H9 (cell line): Measurements from ENCODE around the gene USP38. TPM values are rescaled to one million over a fixed set of nuclear protein-coding genes. Genes with fewer than 3 reads are reported as not detected.

Experiments used
- DNase-seq: peaks from one replicate; pipeline ENCODE4 v3.0.0-alpha.2; 2017
- H2AFZ ChIP-seq: one replicate; pipeline ENCODE4 v1.6.1; 2013; ENCODE audit warnings: mild to moderate bottlenecking, low read length, control low read depth, moderate library complexity
- H2AK5ac ChIP-seq: 2 replicates; pipeline ENCODE4 v1.6.1; 2013; ENCODE audit warnings: low read length, control low read depth, mixed read lengths; ENCODE audit not compliant: insufficient read length
- H2BK120ac ChIP-seq: one replicate; pipeline ENCODE4 v1.6.1; 2013; ENCODE audit warnings: low read depth, mild to moderate bottlenecking, low read length, control low read depth, inconsistent platforms; ENCODE audit not compliant: poor library complexity, severe bottlenecking
- H2BK12ac ChIP-seq: 2 replicates; pipeline ENCODE4 v1.6.1; 2013; ENCODE audit warnings: low read length, control low read depth, mixed read lengths, low read depth; ENCODE audit not compliant: insufficient read length
- H2BK15ac ChIP-seq: 2 replicates; pipeline ENCODE4 v1.6.1; 2013; ENCODE audit warnings: low read depth, low read length, control low read depth
- H2BK20ac ChIP-seq: one replicate; pipeline ENCODE4 v1.6.1; 2013; ENCODE audit warnings: low read depth, mild to moderate bottlenecking, low read length, control low read depth, inconsistent platforms; ENCODE audit not compliant: poor library complexity, severe bottlenecking
- H2BK5ac ChIP-seq: 2 replicates; pipeline ENCODE4 v1.6.1; 2013; ENCODE audit warnings: low read length, control low read depth, mixed read lengths; ENCODE audit not compliant: insufficient read length
- H3K14ac ChIP-seq: 2 replicates; pipeline ENCODE4 v1.6.1; 2013; ENCODE audit warnings: low read length, control low read depth; ENCODE audit not compliant: insufficient read depth
- H3K18ac ChIP-seq: 2 replicates; pipeline ENCODE4 v1.6.1; 2013; ENCODE audit warnings: low read depth, mild to moderate bottlenecking, mixed read lengths, low read length, control low read depth; ENCODE audit not compliant: insufficient read length
- H3K23ac ChIP-seq: 2 replicates; pipeline ENCODE4 v1.6.1; 2013; ENCODE audit warnings: low read length, control low read depth, mixed read lengths, low read depth; ENCODE audit not compliant: insufficient read length
- H3K23me2 ChIP-seq: 2 replicates; pipeline ENCODE4 v1.6.1; 2013; ENCODE audit warnings: low read depth, mild to moderate bottlenecking, mixed read lengths, low read length, control low read depth; ENCODE audit not compliant: insufficient read length, poor library complexity, severe bottlenecking
- H3K27ac ChIP-seq: 2 replicates; pipeline ENCODE4 v1.5.1; 2013; ENCODE audit warnings: low read length, control low read depth, mixed read lengths, low read depth; ENCODE audit not compliant: insufficient read length
- H3K27me3 ChIP-seq: 2 replicates; pipeline ENCODE4 v1.6.1; 2013; ENCODE audit warnings: low read length, control low read depth, inconsistent platforms; ENCODE audit not compliant: insufficient read depth
- H3K4ac ChIP-seq: 2 replicates; pipeline ENCODE4 v1.6.1; 2013; ENCODE audit warnings: low read depth, mild to moderate bottlenecking, control low read depth, inconsistent platforms, low read length, moderate library complexity
- H3K4me1 ChIP-seq: 2 replicates; pipeline ENCODE4 v1.6.1; 2013; ENCODE audit warnings: low read length, control low read depth, inconsistent platforms; ENCODE audit not compliant: insufficient read depth
- H3K4me2 ChIP-seq: 2 replicates; pipeline ENCODE4 v1.6.1; 2013; ENCODE audit warnings: low read length, control low read depth, mixed read lengths; ENCODE audit not compliant: insufficient read length, insufficient read depth
- H3K56ac ChIP-seq: 2 replicates; pipeline ENCODE4 v1.6.1; 2013; ENCODE audit warnings: low read depth, mild to moderate bottlenecking, mixed read lengths, low read length, control low read depth; ENCODE audit not compliant: insufficient read length
- H3K79me1 ChIP-seq: 2 replicates; pipeline ENCODE4 v1.6.1; 2013; ENCODE audit warnings: low read depth, mild to moderate bottlenecking, moderate library complexity, low read length, control low read depth, inconsistent platforms; ENCODE audit not compliant: insufficient read depth, poor library complexity, severe bottlenecking
- H3K79me2 ChIP-seq: 2 replicates; pipeline ENCODE4 v1.6.1; 2013; ENCODE audit warnings: low read length, control low read depth, inconsistent platforms; ENCODE audit not compliant: insufficient read depth
- H3K9ac ChIP-seq: 2 replicates; pipeline ENCODE4 v1.6.1; 2013; ENCODE audit warnings: low read length, control low read depth, mixed read lengths; ENCODE audit not compliant: insufficient read length; ENCODE audit errors: extremely low read depth
- H3K9me3 ChIP-seq: one replicate; pipeline ENCODE4 v1.6.1; 2013; ENCODE audit warnings: low read depth, low read length, inconsistent platforms; ENCODE audit not compliant: control insufficient read depth
- H3T11ph ChIP-seq: one replicate; pipeline ENCODE4 v1.6.1; 2013; ENCODE audit warnings: mild to moderate bottlenecking, low read length, control low read depth, inconsistent platforms
- H4K20me1 ChIP-seq: one replicate; pipeline ENCODE4 v1.6.1; 2013; ENCODE audit not compliant: control insufficient read depth, insufficient read length, insufficient read depth
- H4K5ac ChIP-seq: 2 replicates; pipeline ENCODE4 v1.6.1; 2013; ENCODE audit warnings: low read depth, mild to moderate bottlenecking, mixed read lengths, low read length, control low read depth; ENCODE audit not compliant: insufficient read length
- H4K8ac ChIP-seq: replicated peaks from 2 replicates; pipeline ENCODE4 v1.6.1; 2013; ENCODE audit warnings: low read length, control low read depth, mixed read lengths, low read depth; ENCODE audit not compliant: insufficient read length
- H4K91ac ChIP-seq: 2 replicates; pipeline ENCODE4 v1.6.1; 2013; ENCODE audit warnings: low read depth, mild to moderate bottlenecking, moderate library complexity, mixed read lengths, low read length, control low read depth; ENCODE audit not compliant: insufficient read length
- H3K27ac Mint-ChIP-seq, 3 experiments: 2 replicates in 2 of 3; 3 replicates in 1 of 3; pipeline ENCODE4 v1.8.0; 2020 to 2021; ENCODE audit warnings: mixed read lengths in 3 of 3, mild to moderate bottlenecking in 1 of 3, moderate library complexity in 1 of 3
- H3K27me3 Mint-ChIP-seq: 2 replicates; pipeline ENCODE4 v1.8.0; 2021; ENCODE audit warnings: low read depth, mild to moderate bottlenecking, moderate library complexity, mixed read lengths
- H3K36me3 Mint-ChIP-seq, 3 experiments: 2 replicates in 2 of 3; 3 replicates in 1 of 3; pipeline ENCODE4 v1.8.0; 2020 to 2021; ENCODE audit warnings: low read depth in 3 of 3, mixed read lengths in 3 of 3; ENCODE audit not compliant: insufficient read depth in 1 of 3
- H3K4me1 Mint-ChIP-seq, 2 experiments: 2 replicates each; pipeline ENCODE4 v1.8.0; 2020; ENCODE audit warnings: mixed read lengths in 2 of 2
- H3K4me3 Mint-ChIP-seq, 2 experiments: 2 replicates in 1 of 2; 3 replicates in 1 of 2; pipeline ENCODE4 v1.8.0; 2020 to 2021; ENCODE audit warnings: mild to moderate bottlenecking in 2 of 2, mixed read lengths in 2 of 2, moderate library complexity in 1 of 2
- H3K9me3 Mint-ChIP-seq, 2 experiments: 2 replicates in 1 of 2; 3 replicates in 1 of 2; pipeline ENCODE4 v1.8.0; 2020; ENCODE audit warnings: mild to moderate bottlenecking in 2 of 2, mixed read lengths in 2 of 2, moderate library complexity in 1 of 2
- WGBS: extraction: QIAGEN DNeasy Blood & Tissue Kit; methylation state at CpG from one replicate; pipeline ENCODE4 v1.1.7; 2013; ENCODE audit warnings: missing lambda C conversion rate, low lambda C conversion rate, mixed read lengths; ENCODE audit not compliant: insufficient read length; ENCODE audit errors: extremely low coverage; 5-methylcytosine and 5-hydroxymethylcytosine counted together
- total RNA-seq: library from RNA; stranded (reverse); gene quantifications from 2 replicates; pipeline ENCODE4 v1.2.1, GENCODE V29; 2021
- TF ChIP-seq, protein P1 (sequence below): fragments of 200-600 bp; sonication (generic); conservative IDR thresholded peaks from 3 replicates; pipeline ENCODE4 v1.8.0; 2021; ENCODE audit warnings: antibody characterized with exemption, mild to moderate bottlenecking

Gene USP38
- total RNA-seq, 1 experiment from 2014 or later = 15.2 TPM

DNA sequence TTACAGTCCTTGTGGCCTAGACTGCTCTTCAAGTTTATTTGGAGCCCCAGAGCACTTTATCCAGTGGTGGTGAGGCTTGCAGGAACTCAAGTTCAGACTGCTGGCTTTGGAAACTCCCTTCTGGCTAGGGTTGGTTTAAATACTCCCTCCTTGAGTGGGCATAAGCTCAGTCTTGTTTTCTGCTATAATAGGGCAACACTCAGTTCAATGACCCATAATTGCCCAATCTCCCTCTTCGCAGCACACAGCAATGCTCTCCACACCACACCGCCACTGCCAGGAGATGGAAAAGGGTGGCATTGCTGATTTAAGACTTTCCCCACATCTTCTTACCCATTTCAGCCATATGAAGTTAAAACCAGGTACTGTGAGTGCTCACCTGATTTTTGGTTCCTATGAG, 27.9 kb upstream of the USP38 start:
- no peaks in the 10 kb centered on the region for H3K23me2 ChIP-seq
- H2AK5ac ChIP-seq = no peak overlapping the region
- no peak overlapping the region for H3K56ac ChIP-seq
- H3K14ac ChIP-seq = no peak overlapping the region
- TF ChIP-seq, protein P1, sequence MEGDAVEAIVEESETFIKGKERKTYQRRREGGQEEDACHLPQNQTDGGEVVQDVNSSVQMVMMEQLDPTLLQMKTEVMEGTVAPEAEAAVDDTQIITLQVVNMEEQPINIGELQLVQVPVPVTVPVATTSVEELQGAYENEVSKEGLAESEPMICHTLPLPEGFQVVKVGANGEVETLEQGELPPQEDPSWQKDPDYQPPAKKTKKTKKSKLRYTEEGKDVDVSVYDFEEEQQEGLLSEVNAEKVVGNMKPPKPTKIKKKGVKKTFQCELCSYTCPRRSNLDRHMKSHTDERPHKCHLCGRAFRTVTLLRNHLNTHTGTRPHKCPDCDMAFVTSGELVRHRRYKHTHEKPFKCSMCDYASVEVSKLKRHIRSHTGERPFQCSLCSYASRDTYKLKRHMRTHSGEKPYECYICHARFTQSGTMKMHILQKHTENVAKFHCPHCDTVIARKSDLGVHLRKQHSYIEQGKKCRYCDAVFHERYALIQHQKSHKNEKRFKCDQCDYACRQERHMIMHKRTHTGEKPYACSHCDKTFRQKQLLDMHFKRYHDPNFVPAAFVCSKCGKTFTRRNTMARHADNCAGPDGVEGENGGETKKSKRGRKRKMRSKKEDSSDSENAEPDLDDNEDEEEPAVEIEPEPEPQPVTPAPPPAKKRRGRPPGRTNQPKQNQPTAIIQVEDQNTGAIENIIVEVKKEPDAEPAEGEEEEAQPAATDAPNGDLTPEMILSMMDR = no peak
- no peaks in the 10 kb centered on the region for H3K27me3 ChIP-seq
- Mint-ChIP-seq H3K4me1 (no peaks in the 10 kb centered on the region), H3K27ac (no peak overlapping the region; a peak in 1 of 7 replicates), H3K27me3 (no peaks in the 10 kb centered on the region), H3K9me3 (peaks cover 38% of the 10 kb centered on the region in 2 experiments), H3K4me3 (no peak overlapping the region), H3K36me3 (peaks cover 8 to 43% (median 20%) of the 10 kb centered on the region in 3 experiments; a peak in 6 of 7 replicates)
- H2BK15ac ChIP-seq = no peak overlapping the region
- no peaks in the 10 kb centered on the region for H3K9me3 ChIP-seq
- DNase-seq = no peak
- H3K79me2 ChIP-seq = no peaks in the 10 kb centered on the region
- no peak overlapping the region for H4K8ac ChIP-seq
- no peak overlapping the region for H2BK120ac ChIP-seq
- H4K20me1 ChIP-seq = no peaks in the 10 kb centered on the region
- H4K5ac ChIP-seq = no peak overlapping the region
- H3K4me2 ChIP-seq = no peak overlapping the region
- H3K4me1 ChIP-seq = no peaks in the 10 kb centered on the region
- no peak overlapping the region for H2BK20ac ChIP-seq
- H3T11ph ChIP-seq = no peak overlapping the region
- H3K23ac ChIP-seq = no peak overlapping the region
- WGBS = no CpG with 5 or more reads among the region's 2 CpGs
- H4K91ac ChIP-seq = no peak overlapping the region
- no peak overlapping the region for H3K9ac ChIP-seq
- no peak overlapping the region for H2AFZ ChIP-seq
- H3K4ac ChIP-seq = no peak overlapping the region
- H3K79me1 ChIP-seq = no peaks in the 10 kb centered on the region
- H3K27ac ChIP-seq = no peak overlapping the region
- no peak overlapping the region for H2BK12ac ChIP-seq
- H2BK5ac ChIP-seq = no peak overlapping the region
- H3K18ac ChIP-seq = no peak overlapping the region
